ENCODE measurements around the gene COMMD8.

DNA sequence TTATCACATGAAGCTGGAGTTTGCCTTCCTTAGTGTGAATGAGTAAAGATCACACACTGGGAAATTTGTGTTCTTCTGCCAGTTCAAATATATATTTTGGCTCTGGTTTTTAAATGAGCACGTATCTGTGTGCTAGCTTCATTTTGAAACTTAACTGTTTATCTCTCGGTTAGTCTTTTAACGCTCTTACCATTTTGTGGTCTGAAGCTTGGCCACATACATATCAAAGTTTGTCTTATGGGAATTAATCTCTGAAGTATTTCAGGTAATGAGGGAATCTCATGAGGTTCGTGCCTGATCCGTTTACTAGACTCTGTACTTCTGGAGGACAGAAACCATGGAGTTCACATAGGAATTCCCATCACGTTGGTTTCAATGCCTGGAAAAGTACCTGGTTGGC, 35.4 kb upstream of the COMMD8 start:
- TF ChIP-seq, protein P1, sequence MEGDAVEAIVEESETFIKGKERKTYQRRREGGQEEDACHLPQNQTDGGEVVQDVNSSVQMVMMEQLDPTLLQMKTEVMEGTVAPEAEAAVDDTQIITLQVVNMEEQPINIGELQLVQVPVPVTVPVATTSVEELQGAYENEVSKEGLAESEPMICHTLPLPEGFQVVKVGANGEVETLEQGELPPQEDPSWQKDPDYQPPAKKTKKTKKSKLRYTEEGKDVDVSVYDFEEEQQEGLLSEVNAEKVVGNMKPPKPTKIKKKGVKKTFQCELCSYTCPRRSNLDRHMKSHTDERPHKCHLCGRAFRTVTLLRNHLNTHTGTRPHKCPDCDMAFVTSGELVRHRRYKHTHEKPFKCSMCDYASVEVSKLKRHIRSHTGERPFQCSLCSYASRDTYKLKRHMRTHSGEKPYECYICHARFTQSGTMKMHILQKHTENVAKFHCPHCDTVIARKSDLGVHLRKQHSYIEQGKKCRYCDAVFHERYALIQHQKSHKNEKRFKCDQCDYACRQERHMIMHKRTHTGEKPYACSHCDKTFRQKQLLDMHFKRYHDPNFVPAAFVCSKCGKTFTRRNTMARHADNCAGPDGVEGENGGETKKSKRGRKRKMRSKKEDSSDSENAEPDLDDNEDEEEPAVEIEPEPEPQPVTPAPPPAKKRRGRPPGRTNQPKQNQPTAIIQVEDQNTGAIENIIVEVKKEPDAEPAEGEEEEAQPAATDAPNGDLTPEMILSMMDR (IDR thresholded peaks at IDR 0.05) = no peak
- TF ChIP-seq POLR2A (IDR thresholded peaks at IDR 0.05) (no peak), EP300 (IDR thresholded peaks at IDR 0.05) (no peak)
